ENCODE results near the gene PAQR7.

GRCh38 chr1:25856856-25857255 lies 18.7 kb downstream of the PAQR7 start:
- no peak for TF ChIP-seq CTCF (IDR thresholded peaks at IDR 0.05; ENCODE audit: insufficient read depth, low read depth, low read length)
- TF ChIP-seq EZH2 (IDR thresholded peaks at IDR 0.05; ENCODE audit: insufficient read depth, low read length) = no peak

Data from astrocyte (in vitro differentiated cells and primary cell).